Keratinocyte (primary cell): ENCODE results near the gene ATF5.

Experiments
- CTCF ChIP-seq, 3 experiments: IDR thresholded peaks in 1 of 3; conservative IDR thresholded peaks in 1 of 3; optimal IDR thresholded peaks in 1 of 3; 2 replicates in 2 of 3; 3 replicates in 1 of 3; pipeline versions ENCODE3 to v1.5.1; 2011; ENCODE audit warnings: low read length in 3 of 3, mild to moderate bottlenecking in 3 of 3, moderate library complexity in 2 of 3, control low read depth in 1 of 3, inconsistent platforms in 1 of 3; ENCODE audit not compliant: insufficient read depth in 2 of 3; ENCODE audit errors: extremely low read depth in 1 of 3
- EZH2 ChIP-seq: IDR thresholded peaks from one replicate; pipeline ENCODE4 v1.6.1; 2012; ENCODE audit warnings: inconsistent platforms, mild to moderate bottlenecking, low read length, moderate library complexity

- TF ChIP-seq CTCF (optimal IDR thresholded peaks at IDR 0.05 in 1 of 3, IDR thresholded peaks at IDR 0.05 in 1 of 3, conservative IDR thresholded peaks at IDR 0.05 in 1 of 3; ENCODE audit: extremely low read depth in 1 of 3, insufficient read depth in 2 of 3, low read length in 3 of 3) (no peak), EZH2 (no peak)
Observed at GRCh38 chr19:49951806-49952478, 22.9 kb downstream of the ATF5 start.
